Stimulated activated naive CD8-positive, alpha-beta T cell treated with anti-CD3 and anti-CD28 coated beads, Interleukin-15, amount 100 ng/mL, for 72 hours (primary cell): Measurements from ENCODE around the gene NR4A1.
"Not testable (repeated sequence)": the region's sequence is repeated elsewhere in the genome, so short reads cannot be mapped to it uniquely, and the experiment has no call there.

Experiments
- ATAC-seq: fragments of 150-1000 bp; cut with Tn5 transposase; 2 replicates; pipeline ENCODE4 v1.10.0; 2021; ENCODE audit warnings: mild to moderate bottlenecking, moderate library complexity
- DNase-seq, 2 donors: peaks; one replicate each; pipeline ENCODE4 v3.0.0; 2021 to 2022
- H3K27ac Mint-ChIP-seq, 2 donors: one replicate each; pipeline ENCODE4 v1.8.0; 2022; ENCODE audit warnings: mild to moderate bottlenecking in 2 of 2, mixed read lengths in 2 of 2, moderate library complexity in 2 of 2
- H3K27me3 Mint-ChIP-seq: one replicate; pipeline ENCODE4 v1.8.0; 2022; ENCODE audit warnings: mixed read lengths
- H3K4me1 Mint-ChIP-seq: one replicate; pipeline ENCODE4 v1.8.0; 2022; ENCODE audit warnings: mild to moderate bottlenecking, mixed read lengths
- H3K4me3 Mint-ChIP-seq, 2 donors: one replicate each; pipeline ENCODE4 v1.8.0; 2022; ENCODE audit warnings: mild to moderate bottlenecking in 2 of 2, mixed read lengths in 2 of 2, moderate library complexity in 1 of 2
- H3K9me3 Mint-ChIP-seq, 2 donors: one replicate each; pipeline ENCODE4 v1.8.0; 2022; ENCODE audit warnings: mixed read lengths in 2 of 2

NR4A1 gene

GRCh38 chr12:52085682-52086180 lies 34.5 kb downstream of the NR4A1 start:
- ATAC-seq: no peak
- H3K27me3 Mint-ChIP-seq: peaks cover 41% of the 10 kb centered on the region

GRCh38 chr12:52086366-52086765 lies 35.1 kb downstream of the NR4A1 start:
- H3K4me1 Mint-ChIP-seq: peaks cover 15% of the 10 kb centered on the region
- H3K9me3 Mint-ChIP-seq: no peaks in the 10 kb centered on the region
- peaks cover 47% of the 10 kb centered on the region for H3K27me3 Mint-ChIP-seq
- peak overlapping the region in 1 of 2 donors; percentile 49 for H3K27ac Mint-ChIP-seq
- H3K4me3 Mint-ChIP-seq: no peak overlapping the region
- ATAC-seq: no peak
- no peak for DNase-seq

More at GRCh38 chr12:52085682-52086180, 34.5 kb downstream of the NR4A1 start:
- Mint-ChIP-seq H3K4me1 (peaks cover 20% of the 10 kb centered on the region), H3K9me3 (no peaks in the 10 kb centered on the region), H3K27ac (no peak overlapping the region), H3K4me3 (no peak overlapping the region)
- DNase-seq: no peak

GRCh38 chr12:52086944-52087835 lies 35.9 kb downstream of the NR4A1 start:
- peaks cover 55% of the 10 kb centered on the region for H3K27me3 Mint-ChIP-seq
- no peak overlapping the region for H3K4me3 Mint-ChIP-seq
- DNase-seq (no peak), ATAC-seq (no peak)
- no peaks in the 10 kb centered on the region for H3K9me3 Mint-ChIP-seq
- peaks cover 8% of the 10 kb centered on the region for H3K4me1 Mint-ChIP-seq
- no peak overlapping the region for H3K27ac Mint-ChIP-seq

GRCh38 chr12:52087961-52088820 lies 36.9 kb downstream of the NR4A1 start:
- ATAC-seq (no peak), DNase-seq (no peak)
- Mint-ChIP-seq H3K4me3 (no peak overlapping the region), H3K4me1 (peaks cover 5% of the 10 kb centered on the region), H3K9me3 (no peaks in the 10 kb centered on the region), H3K27ac (no peak overlapping the region), H3K27me3 (peaks cover 61% of the 10 kb centered on the region)

- DNase-seq (no peak), ATAC-seq (no peak)
- Mint-ChIP-seq H3K4me1 (no peaks in the 10 kb centered on the region), H3K27ac (no peak overlapping the region), H3K9me3 (no peaks in the 10 kb centered on the region), H3K27me3 (peaks cover 70% of the 10 kb centered on the region), H3K4me3 (no peak overlapping the region)
These were observed 38.2 kb downstream of the NR4A1 start for GRCh38 chr12:52089491-52089890.

GRCh38 chr12:52090291-52090690 lies 39.0 kb downstream of the NR4A1 start:
- no peak overlapping the region for H3K4me3 Mint-ChIP-seq
- H3K9me3 Mint-ChIP-seq: no peaks in the 10 kb centered on the region
- H3K27me3 Mint-ChIP-seq: peaks cover 75% of the 10 kb centered on the region
- no peak for ATAC-seq
- DNase-seq: no peak
- no peaks in the 10 kb centered on the region for H3K4me1 Mint-ChIP-seq
- H3K27ac Mint-ChIP-seq: no peak overlapping the region

GRCh38 chr12:52091061-52091460 lies 39.8 kb downstream of the NR4A1 start:
- DNase-seq: no peak
- H3K27ac Mint-ChIP-seq: no peak overlapping the region
- ATAC-seq: no peak
- H3K27me3 Mint-ChIP-seq: peaks cover 75% of the 10 kb centered on the region
- no peak overlapping the region for H3K4me3 Mint-ChIP-seq
- no peaks in the 10 kb centered on the region for H3K9me3 Mint-ChIP-seq
- H3K4me1 Mint-ChIP-seq: no peaks in the 10 kb centered on the region

- H3K4me3 Mint-ChIP-seq: no peak overlapping the region
- H3K9me3 Mint-ChIP-seq: no peaks in the 10 kb centered on the region
- no peak for DNase-seq
These were observed 40.6 kb downstream of the NR4A1 start for GRCh38 chr12:52091869-52092268.

GRCh38 chr12:52093346-52093745 lies 42.1 kb downstream of the NR4A1 start:
- Mint-ChIP-seq H3K27me3 (peaks cover 70% of the 10 kb centered on the region), H3K9me3 (no peaks in the 10 kb centered on the region), H3K4me3 (no peak overlapping the region), H3K4me1 (no peaks in the 10 kb centered on the region), H3K27ac (no peak overlapping the region)
- DNase-seq (no peak), ATAC-seq (no peak)

More at GRCh38 chr12:52091869-52092268, 40.6 kb downstream of the NR4A1 start:
- no peak overlapping the region for H3K27ac Mint-ChIP-seq
- no peak for ATAC-seq
- H3K27me3 Mint-ChIP-seq: peaks cover 73% of the 10 kb centered on the region
- no peaks in the 10 kb centered on the region for H3K4me1 Mint-ChIP-seq

- ATAC-seq: no peak
- Mint-ChIP-seq H3K27me3 (peaks cover 57% of the 10 kb centered on the region), H3K27ac (no peak overlapping the region)
These were observed 45.2 kb downstream of the NR4A1 start for GRCh38 chr12:52096332-52097044.

GRCh38 chr12:52097045-52097666 lies 45.9 kb downstream of the NR4A1 start:
- Mint-ChIP-seq H3K4me1 (no peaks in the 10 kb centered on the region), H3K27me3 (peaks cover 56% of the 10 kb centered on the region), H3K27ac (no peak overlapping the region), H3K9me3 (no peaks in the 10 kb centered on the region), H3K4me3 (no peak overlapping the region)
- ATAC-seq (peak; percentile 69), DNase-seq (no peak)

More at GRCh38 chr12:52096332-52097044, 45.2 kb downstream of the NR4A1 start:
- Mint-ChIP-seq H3K9me3 (no peaks in the 10 kb centered on the region), H3K4me3 (no peak overlapping the region), H3K4me1 (no peaks in the 10 kb centered on the region)
- DNase-seq: no peak

- peaks cover 73% of the 10 kb centered on the region for H3K27me3 Mint-ChIP-seq
- H3K4me1 Mint-ChIP-seq, H3K4me3 Mint-ChIP-seq, ATAC-seq, DNase-seq, H3K9me3 Mint-ChIP-seq, H3K27ac Mint-ChIP-seq: not testable (repeated sequence)
These were observed 53.3 kb downstream of the NR4A1 start for GRCh38 chr12:52104431-52105089.
